WTC11 (cell line): ENCODE data around the gene SLC2A5. TPM values are rescaled to one million over a fixed set of nuclear protein-coding genes. Genes with fewer than 3 reads are reported as not detected.
"Not testable (repeated sequence)": the region's sequence is repeated elsewhere in the genome, so short reads cannot be mapped to it uniquely, and the experiment has no call there.

ENCODE experiments used
- ATAC-seq: fragments of 200-7000 bp; cut with Tn5 transposase; 2 replicates; pipeline ENCODE4 v1.10.0; 2021; ENCODE audit warnings: mild to moderate bottlenecking, moderate library complexity
- CTCF ChIA-PET: fragments of 300-600 bp; sonication (Branson Sonifier 250); formaldehyde crosslinking; loops from one replicate; lab custom pipeline; 2021; ENCODE audit warnings: antibody characterized with exemption; lab: Charles Lee
- POLR2A ChIA-PET: fragments of 350-600 bp; sonication (Branson Sonifier 250); formaldehyde crosslinking; loops from one replicate; lab custom pipeline; 2021; ENCODE audit warnings: antibody characterized with exemption; lab: Charles Lee
- DNase-seq: peaks from one replicate; pipeline ENCODE4 v3.0.0; 2021; ENCODE audit warnings: low spot score
- H3K27ac Mint-ChIP-seq: 2 replicates; pipeline ENCODE4 v1.8.0; 2021; ENCODE audit warnings: mixed read lengths
- H3K27me3 Mint-ChIP-seq: 2 replicates; pipeline ENCODE4 v1.8.0; 2021; ENCODE audit warnings: low read depth, mild to moderate bottlenecking, moderate library complexity, mixed read lengths
- H3K36me3 Mint-ChIP-seq: 2 replicates; pipeline ENCODE4 v1.8.0; 2021; ENCODE audit warnings: mixed read lengths
- H3K4me1 Mint-ChIP-seq: 2 replicates; pipeline ENCODE4 v1.8.0; 2022; ENCODE audit warnings: mixed read lengths
- H3K4me3 Mint-ChIP-seq: 2 replicates; pipeline ENCODE4 v1.8.0; 2021; ENCODE audit warnings: mild to moderate bottlenecking, moderate library complexity, mixed read lengths
- H3K9me3 Mint-ChIP-seq: 2 replicates; pipeline ENCODE4 v1.8.0; 2021; ENCODE audit warnings: mixed read lengths
- AR ChIP-seq: fragments of 250-450 bp; sonication (Bioruptor Pico); IDR thresholded peaks from 2 replicates; pipeline ENCODE4 v1.9.0; 2021; ENCODE audit warnings: mild to moderate bottlenecking
- CTCF ChIP-seq: fragments of 200-600 bp; IDR thresholded peaks from 2 replicates; pipeline ENCODE4 v1.8.0; 2022; ENCODE audit warnings: antibody characterized with exemption
- ETV6 ChIP-seq: sonication (generic); formaldehyde crosslinking; IDR thresholded peaks from 2 replicates; pipeline ENCODE4 v1.8.1; 2022; ENCODE audit warnings: mild to moderate bottlenecking, missing genetic modification reagents
- HMGA2 ChIP-seq: fragments of 250-450 bp; sonication (Bioruptor Pico); IDR thresholded peaks from 2 replicates; pipeline ENCODE4 v1.4.0; 2021; ENCODE audit warnings: mild to moderate bottlenecking, moderate library complexity
- NFE2L1 ChIP-seq: sonication (generic); formaldehyde crosslinking; IDR thresholded peaks from 2 replicates; pipeline ENCODE4 v1.8.1; 2023; ENCODE audit warnings: missing genetic modification reagents
- NR3C1 ChIP-seq: sonication (generic); formaldehyde crosslinking; conservative IDR thresholded peaks from 2 replicates; pipeline ENCODE4 v1.8.1; 2023; ENCODE audit warnings: low read depth, mild to moderate bottlenecking, missing genetic modification reagents
- ZNF317 ChIP-seq: sonication (generic); formaldehyde crosslinking; IDR thresholded peaks from 2 replicates; pipeline ENCODE4 v1.8.1; 2023; ENCODE audit warnings: low read depth, mild to moderate bottlenecking, moderate library complexity, missing genetic modification reagents, borderline replicate concordance
- total RNA-seq: library from RNA; stranded (reverse); gene quantifications from 3 replicates; pipeline ENCODE4 v1.2.3, GENCODE V29; 2021

The SLC2A5 gene
- total RNA-seq, 1 experiment from 2014 or later: 0.04 TPM

GRCh38 chr1:9004700-9005394 lies 64.6 kb downstream of the SLC2A5 start:
- H3K27ac Mint-ChIP-seq: no peak overlapping the region
- no peaks in the 10 kb centered on the region for H3K9me3 Mint-ChIP-seq
- peak; percentile 91 for DNase-seq
- peaks cover 9% of the 10 kb centered on the region for H3K4me1 Mint-ChIP-seq
- POLR2A ChIA-PET: interaction anchor here (0.6 to 1.1 kb wide), 3 partner anchors 79 to 99 kb away, joined by 3 read pairs; no protein-coding TSS in a partner anchor
- TF ChIP-seq HMGA2 (CRISPR knock-in tag) (no peak), CTCF (peak; percentile 96), ETV6 (CRISPR knock-in tag) (no peak)
- CTCF ChIA-PET: interaction anchor here (0.5 to 3.0 kb wide), 114 partner anchors 9 to 1025 kb away, joined by 3 to 88 read pairs (median 5); partner anchors contain the start of genes ENO1, GPR157 and H6PD
- ATAC-seq: peak; percentile 66
- H3K36me3 Mint-ChIP-seq: no peaks in the 10 kb centered on the region
- H3K27me3 Mint-ChIP-seq: no peaks in the 10 kb centered on the region
- H3K4me3 Mint-ChIP-seq: no peak overlapping the region

- no peak overlapping the region for H3K4me3 Mint-ChIP-seq
- ChIA-PET CTCF (interaction anchor here (0.6 to 3.0 kb wide), 38 partner anchors 9 to 688 kb away, joined by 3 to 88 read pairs (median 8); partner anchors contain the start of genes ENO1 and H6PD), POLR2A (interaction anchor here (0.8 to 1.1 kb wide), 2 partner anchors 79 to 100 kb away, joined by 3 read pairs; no protein-coding TSS in a partner anchor)
- H3K4me1 Mint-ChIP-seq: peaks cover 15% of the 10 kb centered on the region
- no peak overlapping the region for H3K27ac Mint-ChIP-seq
- ATAC-seq: no peak
- no peaks in the 10 kb centered on the region for H3K9me3 Mint-ChIP-seq
- H3K27me3 Mint-ChIP-seq: no peaks in the 10 kb centered on the region
- no peaks in the 10 kb centered on the region for H3K36me3 Mint-ChIP-seq
- no peak for TF ChIP-seq NR3C1 (CRISPR knock-in tag)
- TF ChIP-seq ZNF317 (CRISPR knock-in tag): no peak
- TF ChIP-seq NFE2L1 (CRISPR knock-in tag): no peak
- no peak for TF ChIP-seq AR
- no peak for DNase-seq
Measured at GRCh38 chr1:9004031-9004699, 65.3 kb downstream of the SLC2A5 start.

GRCh38 chr1:9002215-9002560 lies 67.2 kb downstream of the SLC2A5 start:
- H3K27me3 Mint-ChIP-seq, H3K9me3 Mint-ChIP-seq: not testable (repeated sequence)

GRCh38 chr1:9001534-9002214 lies 67.8 kb downstream of the SLC2A5 start:
- H3K36me3 Mint-ChIP-seq, ATAC-seq, POLR2A ChIA-PET, H3K27me3 Mint-ChIP-seq, H3K9me3 Mint-ChIP-seq, H3K27ac Mint-ChIP-seq, DNase-seq, CTCF ChIA-PET, H3K4me3 Mint-ChIP-seq: not testable (repeated sequence)
- H3K4me1 Mint-ChIP-seq: peaks cover 16% of the 10 kb centered on the region

More at GRCh38 chr1:9002215-9002560, 67.2 kb downstream of the SLC2A5 start:
- DNase-seq, ATAC-seq, CTCF ChIA-PET, H3K27ac Mint-ChIP-seq, POLR2A ChIA-PET, H3K4me3 Mint-ChIP-seq, H3K36me3 Mint-ChIP-seq: not testable (repeated sequence)
- peaks cover 16% of the 10 kb centered on the region for H3K4me1 Mint-ChIP-seq

GRCh38 chr1:8993962-8994675 lies 75.3 kb downstream of the SLC2A5 start:
- peaks cover 11% of the 10 kb centered on the region for H3K9me3 Mint-ChIP-seq
- DNase-seq, ATAC-seq, H3K36me3 Mint-ChIP-seq, H3K4me3 Mint-ChIP-seq, H3K27me3 Mint-ChIP-seq, POLR2A ChIA-PET, H3K4me1 Mint-ChIP-seq, H3K27ac Mint-ChIP-seq: not testable (repeated sequence)
- CTCF ChIA-PET: interaction anchor here (2.8 kb wide), 1 partner anchor 11 kb away, joined by 12 read pairs; no protein-coding TSS in a partner anchor
